HG03039 (cell line): ENCODE measurements around the gene PLA2G6.
"Not testable (repeated sequence)": the region's sequence is repeated elsewhere in the genome, so short reads cannot be mapped to it uniquely, and the experiment has no call there.

ENCODE experiments used
- ATAC-seq: cut with Tn5 transposase; IDR thresholded peaks from one replicate; pipeline ENCODE4 v1.9.1; 2021; ENCODE audit warnings: mild to moderate bottlenecking, moderate library complexity; ENCODE audit not compliant: unreplicated experiment

PLA2G6 gene

GRCh38 chr22:38169116-38169515 lies 12.5 kb downstream of the PLA2G6 start:
- ATAC-seq: no peak

GRCh38 chr22:38167988-38168407 lies 13.6 kb downstream of the PLA2G6 start:
- no peak for ATAC-seq

- no peak for ATAC-seq
These were observed 15.6 kb downstream of the PLA2G6 start for GRCh38 chr22:38165922-38166593.

GRCh38 chr22:38164551-38164918 lies 17.1 kb downstream of the PLA2G6 start:
- ATAC-seq: no peak

- no peak for ATAC-seq
These were observed 17.6 kb downstream of the PLA2G6 start for GRCh38 chr22:38163844-38164550.

- ATAC-seq: no peak
These were observed 18.5 kb downstream of the PLA2G6 start for GRCh38 chr22:38162881-38163843.

- no peak for ATAC-seq
These were observed 25.9 kb downstream of the PLA2G6 start for GRCh38 chr22:38155703-38156102.

- ATAC-seq: not testable (repeated sequence)
These were observed 27.1 kb downstream of the PLA2G6 start for GRCh38 chr22:38154563-38154915.

- no peak for ATAC-seq
These were observed 27.6 kb downstream of the PLA2G6 start for GRCh38 chr22:38153821-38154562.

- ATAC-seq: no peak
These were observed 30.5 kb downstream of the PLA2G6 start for GRCh38 chr22:38151126-38151500.

- no peak for ATAC-seq
These were observed 33.4 kb downstream of the PLA2G6 start for GRCh38 chr22:38148245-38148644.

GRCh38 chr22:38146166-38146565 lies 35.5 kb downstream of the PLA2G6 start:
- not testable (repeated sequence) for ATAC-seq

GRCh38 chr22:38144025-38144405 lies 37.6 kb downstream of the PLA2G6 start:
- ATAC-seq: no peak

GRCh38 chr22:38142606-38143005 lies 39.0 kb downstream of the PLA2G6 start:
- ATAC-seq: no peak

- no peak for ATAC-seq
These were observed 40.2 kb downstream of the PLA2G6 start for GRCh38 chr22:38141217-38141973.

- ATAC-seq: no peak
These were observed 41.7 kb downstream of the PLA2G6 start for GRCh38 chr22:38139901-38140300.

GRCh38 chr22:38138961-38139360 lies 42.7 kb downstream of the PLA2G6 start:
- no peak for ATAC-seq

GRCh38 chr22:38137876-38138687 lies 43.5 kb downstream of the PLA2G6 start:
- ATAC-seq: no peak

- ATAC-seq: no peak
These were observed 45.0 kb downstream of the PLA2G6 start for GRCh38 chr22:38136607-38137006.
